ENCODE data around the gene ZNRF3. TPM values are rescaled to one million over a fixed set of nuclear protein-coding genes. Genes with fewer than 3 reads are reported as not detected.

Gene ZNRF3
- total and polyA plus RNA-seq, 2 donors (not counting 1 experiment from before 2014, with no cell fraction given): 0.21 to 0.71 TPM

- no peaks in the 10 kb centered on the region for H3K79me2 ChIP-seq (ENCODE audit: control insufficient read depth, insufficient read depth, low read length)
- H3K9me3 Mint-ChIP-seq (ENCODE audit: insufficient read depth): peaks cover 3% of the 10 kb centered on the region
- TF ChIP-seq CTCF (IDR thresholded peaks at IDR 0.05): no peak
- TF ChIP-seq EZH2 (IDR thresholded peaks at IDR 0.05; ENCODE audit: borderline replicate concordance, insufficient read depth, low read depth, low read length, poor library complexity, severe bottlenecking): no peak
- ChIA-PET CTCF (interaction anchor here (0.8 kb wide), 1 partner anchor 24 kb away, joined by 3 read pairs; no protein-coding TSS in a partner anchor), POLR2A (no interaction called here)
- no peak overlapping the region for H3K4me3 Mint-ChIP-seq
- no peak overlapping the region for H3K9ac ChIP-seq (ENCODE audit: low read length)
- H2AFZ ChIP-seq (ENCODE audit: insufficient read depth, low read depth, low read length, poor library complexity, severe bottlenecking): no peak overlapping the region
- H4K20me1 ChIP-seq (ENCODE audit: control insufficient read depth, insufficient read depth, low read length, poor library complexity, severe bottlenecking): no peaks in the 10 kb centered on the region
- H3K27me3 Mint-ChIP-seq: peaks cover 7% of the 10 kb centered on the region
- no peak overlapping the region for H3K27ac ChIP-seq (ENCODE audit: low read length in 2 of 2)
- H3K27me3 ChIP-seq (replicated peaks in 1 of 4; ENCODE audit: control extremely low read depth in 1 of 4, control insufficient read depth in 3 of 4, insufficient read depth in 4 of 4, low read length in 3 of 4): peaks cover 0 to 9% (median 2%) of the 10 kb centered on the region in 4 experiments
- no peak overlapping the region for H3K4me2 ChIP-seq (replicated peaks; ENCODE audit: low read depth, low read length, poor library complexity, severe bottlenecking)
- peaks cover 10% of the 10 kb centered on the region for H3K4me1 Mint-ChIP-seq
- H3K27ac Mint-ChIP-seq: no peak overlapping the region
- H3K36me3 ChIP-seq (replicated peaks in 1 of 2; ENCODE audit: control extremely low read depth in 1 of 2, control insufficient read depth in 1 of 2, extremely low read depth in 1 of 2, insufficient read depth in 2 of 2, low read length in 1 of 2): no peaks in the 10 kb centered on the region
- no peak overlapping the region for H3K4me3 ChIP-seq (ENCODE audit: control extremely low read depth in 1 of 5, extremely low read depth in 1 of 5, insufficient read depth in 1 of 5, low read depth in 2 of 5, low read length in 4 of 5)
- intact Hi-C loops (cut with micrococcal nuclease): no loop called here
- DNase-seq (no peak), ATAC-seq (ENCODE audit: low read depth) (no peak)
- peaks cover 4 to 7% of the 10 kb centered on the region in 2 donors for H3K4me1 ChIP-seq (ENCODE audit: control insufficient read depth in 2 of 2, insufficient read depth in 2 of 2, low read length in 2 of 2)
- no CpG with 5 or more reads among the region's 4 CpGs for WGBS (ENCODE audit: insufficient coverage)
- no peaks in the 10 kb centered on the region for H3K9me3 ChIP-seq (ENCODE audit: control extremely low read depth in 1 of 3, control insufficient read depth in 2 of 3, insufficient read depth in 1 of 3, low read length in 2 of 3)
These were observed 131.4 kb downstream of the ZNRF3 start for GRCh38 chr22:29014773-29015172.

DNA sequence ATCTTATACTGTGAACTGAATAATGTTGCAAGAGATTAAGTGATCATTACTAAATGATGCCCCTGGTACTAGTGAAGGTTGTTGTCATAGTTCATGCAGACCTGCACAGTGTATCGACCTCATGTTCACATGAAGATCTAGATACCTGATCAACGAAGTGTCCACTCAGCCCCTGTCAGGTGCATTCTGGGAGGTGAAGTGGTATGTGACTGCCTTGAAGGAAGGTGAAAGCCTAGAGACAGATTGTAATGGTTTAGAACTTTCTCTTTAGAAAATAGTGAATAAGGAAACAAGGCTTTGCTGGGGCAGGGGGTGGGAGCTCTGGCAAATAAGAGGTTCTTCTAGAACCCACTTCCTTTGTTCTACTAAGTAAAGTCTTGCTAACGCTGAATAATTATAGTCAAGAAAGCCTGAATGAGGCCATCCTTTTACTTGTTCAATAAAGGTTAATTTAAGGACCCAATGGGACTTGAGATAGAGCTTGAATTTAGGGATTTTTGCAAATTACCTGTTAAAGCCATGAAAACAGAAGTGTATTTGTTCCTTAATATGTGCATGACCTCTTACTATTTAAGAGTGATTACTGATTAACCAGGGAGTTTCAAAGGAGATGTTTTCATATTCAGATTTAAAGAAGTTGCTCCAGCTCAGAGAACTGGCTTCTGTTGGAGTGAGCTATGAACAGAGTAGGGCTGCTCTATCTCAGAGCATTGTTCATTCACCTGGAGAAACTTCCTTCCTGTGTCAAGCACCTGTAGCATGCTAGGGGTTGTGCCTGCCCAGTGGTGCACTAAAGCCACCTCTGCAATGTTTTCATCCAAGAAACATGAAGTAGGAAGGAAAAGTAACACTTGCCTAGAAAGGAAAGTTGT lies 132.9 kb downstream of the ZNRF3 start:
- CTCF ChIA-PET: no interaction called here
- H2AFZ ChIP-seq (ENCODE audit: insufficient read depth, low read depth, low read length, poor library complexity, severe bottlenecking): no peak overlapping the region
- Mint-ChIP-seq H3K27ac (no peak overlapping the region), H3K27me3 (peaks cover 7% of the 10 kb centered on the region), H3K4me1 (peaks cover 10% of the 10 kb centered on the region), H3K4me3 (no peak overlapping the region), H3K9me3 (ENCODE audit: insufficient read depth) (peaks cover 3% of the 10 kb centered on the region)
- no peaks in the 10 kb centered on the region for H4K20me1 ChIP-seq (ENCODE audit: control insufficient read depth, insufficient read depth, low read length, poor library complexity, severe bottlenecking)
- no peaks in the 10 kb centered on the region for H3K79me2 ChIP-seq (ENCODE audit: control insufficient read depth, insufficient read depth, low read length)
- no peak overlapping the region for H3K9ac ChIP-seq (ENCODE audit: low read length)
- WGBS (ENCODE audit: insufficient coverage): no CpG with 5 or more reads among the region's 3 CpGs
- ATAC-seq (ENCODE audit: low read depth): no peak
- no peak overlapping the region for H3K27ac ChIP-seq (ENCODE audit: low read length in 2 of 2)
- H3K27me3 ChIP-seq (replicated peaks in 1 of 4; ENCODE audit: control extremely low read depth in 1 of 4, control insufficient read depth in 3 of 4, insufficient read depth in 4 of 4, low read length in 3 of 4): peaks cover 0 to 9% (median 2%) of the 10 kb centered on the region in 4 experiments
- POLR2A ChIA-PET: no interaction called here
- peaks cover 4 to 7% of the 10 kb centered on the region in 2 donors for H3K4me1 ChIP-seq (ENCODE audit: control insufficient read depth in 2 of 2, insufficient read depth in 2 of 2, low read length in 2 of 2)
- no peak for DNase-seq
- intact Hi-C loops (cut with micrococcal nuclease): no loop called here
- no peak overlapping the region for H3K4me2 ChIP-seq (replicated peaks; ENCODE audit: low read depth, low read length, poor library complexity, severe bottlenecking)
- H3K36me3 ChIP-seq (replicated peaks in 1 of 2; ENCODE audit: control extremely low read depth in 1 of 2, control insufficient read depth in 1 of 2, extremely low read depth in 1 of 2, insufficient read depth in 2 of 2, low read length in 1 of 2): no peaks in the 10 kb centered on the region
- no peak overlapping the region for H3K4me3 ChIP-seq (ENCODE audit: control extremely low read depth in 1 of 5, extremely low read depth in 1 of 5, insufficient read depth in 1 of 5, low read depth in 2 of 5, low read length in 4 of 5)
- TF ChIP-seq CTCF (IDR thresholded peaks at IDR 0.05): no peak
- no peaks in the 10 kb centered on the region for H3K9me3 ChIP-seq (ENCODE audit: control extremely low read depth in 1 of 3, control insufficient read depth in 2 of 3, insufficient read depth in 1 of 3, low read length in 2 of 3)
